Stimulated activated CD8-positive, alpha-beta memory T cell treated with anti-CD3 and anti-CD28 coated beads, Interleukin-12 subunit alpha, Interleukin-12 subunit beta, amount 100 ng/mL, for 4 hours (primary cell): ENCODE results near the gene GPX1.
"Not testable (repeated sequence)": the region's sequence is repeated elsewhere in the genome, so short reads cannot be mapped to it uniquely, and the experiment has no call there.

Experiments
- DNase-seq: peaks from one replicate; pipeline ENCODE4 v3.0.0-alpha.2; 2020; ENCODE audit warnings: low read depth

Gene GPX1

DNA sequence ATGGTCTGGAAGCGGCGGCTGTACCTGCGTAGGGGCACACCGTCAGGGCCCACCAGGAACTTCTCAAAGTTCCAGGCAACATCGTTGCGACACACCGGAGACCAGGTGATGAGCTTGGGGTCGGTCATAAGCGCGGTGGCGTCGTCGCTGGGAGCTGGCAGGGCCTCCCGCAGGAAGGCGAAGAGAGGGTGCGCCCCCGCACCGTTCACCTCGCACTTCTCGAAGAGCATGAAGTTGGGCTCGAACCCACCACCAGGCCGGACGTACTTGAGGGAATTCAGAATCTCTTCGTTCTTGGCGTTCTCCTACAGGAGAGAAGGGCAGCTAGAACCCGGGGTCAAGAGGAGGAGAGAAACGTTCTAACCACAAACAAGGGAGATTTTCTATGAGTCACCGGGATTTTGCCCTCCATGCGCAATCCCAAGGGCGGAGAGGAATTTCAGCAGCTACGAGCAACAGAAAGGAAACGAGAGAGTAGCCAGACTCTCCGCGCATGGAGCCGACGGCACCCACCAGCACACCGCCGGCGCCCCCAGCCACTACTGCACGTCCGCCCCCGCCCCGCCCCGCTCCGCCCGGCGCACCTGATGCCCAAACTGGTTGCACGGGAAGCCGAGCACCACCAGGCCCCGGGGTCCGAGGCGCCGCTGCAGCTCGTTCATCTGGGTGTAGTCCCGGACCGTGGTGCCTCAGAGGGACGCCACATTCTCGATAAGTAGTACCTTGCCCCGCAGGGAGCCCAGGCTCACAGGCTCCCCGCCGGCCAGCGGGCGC lies 523 bp downstream of the GPX1 start:
- DNase-seq, result peak; percentile 42

- not testable (repeated sequence) for DNase-seq
Measured at GRCh38 chr3:49357095-49357442, 1.1 kb downstream of the GPX1 start.

GRCh38 chr3:49352890-49353421 lies 5.2 kb downstream of the GPX1 start:
- no peak for DNase-seq

DNA sequence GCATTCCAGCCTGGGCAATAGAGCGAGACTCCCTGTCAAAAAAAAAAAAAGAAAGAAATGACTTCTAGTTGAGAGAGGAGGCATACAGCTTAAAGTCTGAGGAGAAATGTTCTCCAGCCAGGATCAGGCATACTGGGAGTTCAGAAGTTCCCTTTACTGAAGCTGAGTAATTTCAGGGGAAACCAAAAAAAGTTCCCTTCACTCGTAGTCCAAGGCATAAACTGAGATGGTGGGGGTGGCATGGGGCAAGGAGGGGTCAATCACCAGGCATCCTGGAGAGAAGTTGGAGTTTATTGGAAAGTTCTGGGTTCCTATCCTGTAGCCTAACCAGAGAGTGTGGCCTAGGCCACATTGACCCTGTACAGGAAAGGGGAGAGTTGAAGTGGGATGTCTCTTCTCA lies 5.9 kb downstream of the GPX1 start:
- DNase-seq, result no peak

DNA sequence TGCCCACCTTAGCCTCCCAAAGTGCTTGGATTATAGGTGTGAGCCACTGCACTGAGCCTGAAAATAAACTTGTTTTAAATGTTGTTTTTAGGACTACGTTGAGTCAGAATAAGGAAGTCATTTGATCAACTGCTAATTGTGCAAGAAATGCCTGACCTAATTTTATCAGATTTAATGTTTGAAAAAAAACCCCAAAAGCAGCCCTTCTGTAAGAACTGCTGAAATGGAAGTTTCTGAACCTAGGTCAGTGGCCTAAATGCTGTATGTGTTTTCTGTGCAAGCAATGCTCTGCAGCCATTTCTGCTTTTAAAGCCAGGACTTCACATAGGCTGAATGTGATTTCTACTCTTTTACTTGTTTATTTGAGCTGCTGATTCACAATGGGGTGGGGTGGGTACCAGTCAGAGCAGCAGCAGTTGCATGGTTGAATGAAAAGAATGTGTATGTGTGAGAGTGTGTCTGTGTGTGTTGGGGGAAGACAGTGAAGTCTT lies 6.6 kb downstream of the GPX1 start:
- DNase-seq, result no peak

GRCh38 chr3:49349348-49350114 lies 8.6 kb downstream of the GPX1 start:
- no peak for DNase-seq

- not testable (repeated sequence) for DNase-seq
Measured at GRCh38 chr3:49348361-49348760, 9.8 kb downstream of the GPX1 start.

GRCh38 chr3:49346797-49347251 lies 11.3 kb downstream of the GPX1 start:
- DNase-seq, result no peak

DNA sequence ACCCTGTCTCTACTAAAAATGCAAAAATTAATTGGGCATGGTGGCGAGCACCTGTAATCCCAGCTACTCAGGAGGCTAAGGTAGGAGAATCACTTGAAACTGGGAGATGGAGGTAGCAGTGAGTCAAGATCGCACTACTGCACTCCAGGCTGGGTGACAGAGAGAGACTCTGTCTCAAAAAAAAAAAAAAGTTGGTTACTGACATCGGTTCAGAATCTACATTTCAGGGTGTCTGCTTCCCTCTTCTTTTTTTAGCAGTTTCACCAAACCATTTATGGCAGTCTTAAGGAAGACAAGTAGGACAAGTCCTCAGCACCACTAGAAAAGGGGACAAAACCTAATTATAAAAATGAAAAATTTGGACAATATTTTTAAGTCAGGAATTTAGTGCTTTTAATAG lies 15.0 kb downstream of the GPX1 start:
- DNase-seq, result no peak

DNA sequence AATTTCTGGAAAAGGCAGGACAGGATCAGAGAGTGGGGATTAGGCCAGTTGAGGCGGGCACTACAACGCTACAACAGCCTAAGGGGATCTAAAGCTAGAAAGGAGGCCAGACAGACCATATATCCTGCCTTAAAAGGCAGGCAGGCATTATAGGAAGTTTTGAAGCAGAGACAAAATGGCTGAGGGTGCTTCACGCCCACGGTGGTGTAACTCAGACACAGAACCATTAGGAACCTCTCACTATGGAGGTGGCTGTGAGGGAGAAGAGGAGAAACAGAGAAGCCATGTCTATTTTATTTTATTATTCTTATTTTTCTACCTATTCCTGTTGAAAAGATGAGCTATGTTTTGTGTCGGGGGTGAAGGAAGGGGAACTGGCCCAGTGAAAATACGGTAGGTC lies 16.2 kb downstream of the GPX1 start:
- no peak for DNase-seq

DNA sequence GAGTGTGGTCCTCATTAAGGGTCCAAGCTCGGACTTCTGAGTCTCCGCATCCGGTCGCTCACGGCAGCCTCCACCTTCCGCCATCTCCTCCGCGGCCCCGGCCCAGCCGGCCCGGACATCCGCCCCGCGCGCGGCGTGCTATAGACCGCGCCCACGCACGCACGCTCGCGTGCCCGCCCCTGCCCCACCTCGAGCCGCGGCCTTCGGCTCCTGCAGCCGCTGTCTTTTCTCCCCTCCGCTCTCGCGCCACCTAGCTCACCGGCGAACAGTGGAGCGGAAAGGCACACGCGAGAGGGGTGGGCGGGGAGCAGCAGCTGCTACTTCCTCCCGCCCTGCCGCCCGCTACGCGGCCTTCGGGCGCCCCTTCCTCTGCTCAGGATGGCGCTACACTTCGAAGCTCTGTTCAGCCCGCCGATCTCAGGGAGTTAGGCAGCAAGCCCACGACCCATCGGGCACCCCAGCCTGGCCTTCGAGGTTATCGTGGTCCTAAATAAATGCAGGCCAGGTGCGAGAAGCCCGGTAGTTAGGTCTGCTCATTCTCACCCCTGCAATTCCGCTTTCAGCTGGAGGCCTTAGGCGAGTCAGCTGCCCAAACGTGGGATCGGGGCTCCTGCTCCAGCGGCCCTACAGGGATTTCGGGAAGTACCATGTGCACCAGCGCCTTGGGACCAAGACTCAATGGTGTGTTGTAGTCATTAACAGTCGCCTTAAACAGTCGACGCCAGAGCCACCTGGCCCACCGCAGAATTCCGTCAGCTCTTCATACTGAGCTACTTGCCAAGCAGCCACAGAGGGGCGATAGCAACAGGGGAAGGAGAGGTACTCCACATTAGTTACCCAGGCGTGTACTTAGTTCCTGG lies 18.0 kb downstream of the GPX1 start, which contains the start of gene USP4:
Gene USP4 (minus strand): TSS at position 113 of the 860 bp plus-strand sequence. CDS start 29 bp downstream, at position 84.
- peak; percentile 88 for DNase-seq

DNA sequence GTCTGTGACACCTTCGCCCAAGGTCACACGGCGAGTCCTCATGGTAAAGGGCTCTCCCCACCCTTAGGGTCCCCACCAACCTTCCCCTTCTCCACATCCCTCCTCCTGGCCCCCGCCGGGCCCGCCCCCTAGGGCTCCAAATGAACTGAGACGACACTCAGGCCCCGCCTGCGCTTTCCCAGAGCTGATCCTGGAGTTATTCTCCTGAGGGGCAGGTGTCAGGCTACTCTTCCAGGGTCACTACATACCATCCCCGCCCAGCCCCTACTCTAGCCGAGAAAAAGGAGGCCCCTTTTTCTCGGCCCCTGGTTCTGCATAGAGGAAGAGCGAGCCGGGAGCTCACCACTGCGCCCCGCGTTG lies 18.6 kb downstream of the GPX1 start:
- DNase-seq, result peak; percentile 15

- no peak for DNase-seq
Measured at GRCh38 chr3:49333916-49334633, 24.1 kb downstream of the GPX1 start.

- no peak for DNase-seq
Measured at GRCh38 chr3:49333091-49333490, 25.1 kb downstream of the GPX1 start.

GRCh38 chr3:49329186-49329585 lies 29.0 kb downstream of the GPX1 start:
- DNase-seq, result no peak

DNA sequence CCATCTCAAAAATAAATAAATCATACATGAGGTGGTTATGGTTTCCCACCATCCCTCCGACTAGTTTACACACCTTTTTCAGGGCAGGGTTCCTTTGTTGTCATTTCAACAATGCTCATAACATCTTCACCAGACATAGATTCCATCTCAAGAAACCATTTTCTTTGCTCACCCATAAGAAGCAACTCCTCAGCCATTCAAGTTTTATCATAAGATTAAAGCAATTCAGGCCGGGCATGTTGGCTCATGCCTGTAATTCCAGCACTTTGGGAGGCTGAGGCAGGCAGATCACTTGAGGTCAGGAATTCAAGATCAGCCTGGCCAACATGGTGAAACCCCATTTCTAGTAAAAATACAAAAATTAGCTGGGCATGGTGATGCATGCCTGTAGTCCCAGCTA lies 29.8 kb downstream of the GPX1 start:
- DNase-seq, result not testable (repeated sequence)

DNA sequence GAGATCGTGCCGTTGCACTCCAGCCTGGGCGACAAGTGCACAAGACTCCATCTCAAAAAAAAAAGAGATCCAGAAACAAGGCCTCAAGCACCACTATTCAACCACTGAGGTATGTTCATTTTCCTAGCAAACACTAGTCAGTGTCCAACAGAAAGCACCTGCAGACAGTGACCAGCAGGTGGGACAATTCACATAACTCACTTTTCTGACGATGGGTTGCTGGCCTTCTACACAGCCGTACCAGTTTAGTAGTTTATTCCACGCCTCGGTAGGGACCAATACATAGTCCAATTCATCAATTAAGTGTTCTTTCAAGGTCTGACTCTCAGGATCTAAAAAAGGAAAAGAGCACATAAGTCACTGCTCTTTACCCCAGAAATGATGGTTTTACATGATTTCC lies 30.7 kb downstream of the GPX1 start:
- no peak for DNase-seq

DNA sequence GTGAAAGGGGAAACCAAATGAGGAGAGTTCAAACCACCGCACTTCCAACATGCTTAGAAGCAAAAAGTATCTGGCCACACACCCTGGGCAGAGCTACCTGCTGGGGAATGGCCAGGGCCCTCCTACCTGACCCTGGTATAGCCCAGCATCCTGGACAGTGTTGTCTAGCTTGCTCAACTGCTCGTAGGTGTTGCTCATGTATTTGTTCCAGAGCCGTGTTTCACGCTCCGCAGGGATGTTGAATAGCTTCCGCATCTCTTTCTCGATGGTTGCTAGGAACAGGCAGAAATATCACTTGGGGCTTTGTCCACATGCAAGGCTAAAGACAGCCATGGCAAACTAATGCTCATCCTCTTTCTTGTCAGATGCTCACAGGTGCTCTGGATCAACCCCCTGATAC lies 33.4 kb downstream of the GPX1 start:
- DNase-seq, result no peak

- DNase-seq, result no peak
Measured at GRCh38 chr3:49316696-49317457, 41.3 kb downstream of the GPX1 start.

- DNase-seq, result no peak
Measured at GRCh38 chr3:49313896-49314688, 44.1 kb downstream of the GPX1 start.
